HG02938 (cell line): ENCODE data around the gene SYTL3.
"Not testable (repeated sequence)": the region's sequence is repeated elsewhere in the genome, so short reads cannot be mapped to it uniquely, and the experiment has no call there.

Experiments used
- ATAC-seq: cut with Tn5 transposase; IDR thresholded peaks from one replicate; pipeline ENCODE4 v1.9.1; 2021; ENCODE audit warnings: mild to moderate bottlenecking, moderate library complexity; ENCODE audit not compliant: unreplicated experiment

SYTL3 gene

GRCh38 chr6:158784505-158784904 is 134.7 kb downstream of the SYTL3 start:
- ATAC-seq: no peak

GRCh38 chr6:158785036-158785435 is 135.2 kb downstream of the SYTL3 start:
- ATAC-seq: no peak

GRCh38 chr6:158786645-158787304 is 136.9 kb downstream of the SYTL3 start:
- ATAC-seq: no peak

GRCh38 chr6:158787395-158787794 is 137.5 kb downstream of the SYTL3 start:
- no peak for ATAC-seq

- no peak for ATAC-seq
Observed at GRCh38 chr6:158789115-158789917, 139.5 kb downstream of the SYTL3 start.

GRCh38 chr6:158791274-158791855 is 141.5 kb downstream of the SYTL3 start:
- ATAC-seq: no peak

- ATAC-seq: not testable (repeated sequence)
Observed at GRCh38 chr6:158792505-158792904, 142.7 kb downstream of the SYTL3 start.

- no peak for ATAC-seq
Observed at GRCh38 chr6:158793432-158793831, 143.6 kb downstream of the SYTL3 start.

GRCh38 chr6:158795516-158795915 is 145.7 kb downstream of the SYTL3 start:
- no peak for ATAC-seq

GRCh38 chr6:158796353-158796752 is 146.5 kb downstream of the SYTL3 start:
- ATAC-seq: no peak

- ATAC-seq: no peak
Observed at GRCh38 chr6:158797331-158798310, 147.8 kb downstream of the SYTL3 start.

- no peak for ATAC-seq
Observed at GRCh38 chr6:158798311-158798710, 148.5 kb downstream of the SYTL3 start.

GRCh38 chr6:158799051-158799792 is 149.4 kb downstream of the SYTL3 start:
- no peak for ATAC-seq

GRCh38 chr6:158801655-158802294 is 151.9 kb downstream of the SYTL3 start:
- no peak for ATAC-seq

- peak; percentile 58 for ATAC-seq
Observed at GRCh38 chr6:158803733-158804143, 153.9 kb downstream of the SYTL3 start.

GRCh38 chr6:158804207-158804606 is 154.4 kb downstream of the SYTL3 start:
- ATAC-seq: no peak

GRCh38 chr6:158805698-158806377 is 156.0 kb downstream of the SYTL3 start:
- ATAC-seq: no peak

GRCh38 chr6:158807515-158808441 is 157.9 kb downstream of the SYTL3 start:
- no peak for ATAC-seq
